Stimulated activated CD8-positive, alpha-beta memory T cell treated with anti-CD3 and anti-CD28 coated beads, Interleukin-7, amount 100 ng/mL, for 24 hours (primary cell): ENCODE results near the gene KIRREL2.
A peak's percentile ranks its signal among the peaks of the same experiment; 100 is the strongest.
"Not testable (repeated sequence)": the region's sequence is repeated elsewhere in the genome, so short reads cannot be mapped to it uniquely, and the experiment has no call there.

Source experiments
- DNase-seq: peaks from one replicate; pipeline ENCODE4 v3.0.0-alpha.2; 2020; ENCODE audit warnings: low read depth

The KIRREL2 gene

GRCh38 chr19:35870124-35870736, 13.5 kb downstream of the KIRREL2 start:
- DNase-seq, result not testable (repeated sequence)

GRCh38 chr19:35870798-35871197, 14.1 kb downstream of the KIRREL2 start:
- DNase-seq, result no peak

- no peak for DNase-seq
Measured at GRCh38 chr19:35871611-35872010, 14.9 kb downstream of the KIRREL2 start.

GRCh38 chr19:35872180-35872579, 15.5 kb downstream of the KIRREL2 start:
- DNase-seq, result no peak

GRCh38 chr19:35874392-35874930, 17.8 kb downstream of the KIRREL2 start:
- no peak for DNase-seq

- no peak for DNase-seq
Measured at GRCh38 chr19:35879068-35879467, 22.4 kb downstream of the KIRREL2 start.

GRCh38 chr19:35879770-35880317, 23.1 kb downstream of the KIRREL2 start:
- DNase-seq, result peak; percentile 68

- no peak for DNase-seq
Measured at GRCh38 chr19:35882114-35882832, 25.6 kb downstream of the KIRREL2 start.

- no peak for DNase-seq
Measured at GRCh38 chr19:35883882-35884281, 27.2 kb downstream of the KIRREL2 start.

- DNase-seq, result no peak
Measured at GRCh38 chr19:35885225-35885738, 28.6 kb downstream of the KIRREL2 start.

- no peak for DNase-seq
Measured at GRCh38 chr19:35885904-35886303, 29.2 kb downstream of the KIRREL2 start.

GRCh38 chr19:35887197-35887596, 30.5 kb downstream of the KIRREL2 start:
- no peak for DNase-seq

GRCh38 chr19:35888398-35888797, 31.7 kb downstream of the KIRREL2 start:
- no peak for DNase-seq

GRCh38 chr19:35889370-35890112, 32.8 kb downstream of the KIRREL2 start:
- DNase-seq, result no peak

- no peak for DNase-seq
Measured at GRCh38 chr19:35890113-35890650, 33.5 kb downstream of the KIRREL2 start.

GRCh38 chr19:35891819-35892218, 35.1 kb downstream of the KIRREL2 start:
- not testable (repeated sequence) for DNase-seq

- no peak for DNase-seq
Measured at GRCh38 chr19:35894342-35894741, 37.6 kb downstream of the KIRREL2 start.

- no peak for DNase-seq
Measured at GRCh38 chr19:35895911-35896642, 39.4 kb downstream of the KIRREL2 start.

GRCh38 chr19:35896643-35897040, 39.9 kb downstream of the KIRREL2 start:
- no peak for DNase-seq

- no peak for DNase-seq
Measured at GRCh38 chr19:35897706-35898451, 41.2 kb downstream of the KIRREL2 start.

- DNase-seq, result no peak
Measured at GRCh38 chr19:35898499-35898809, 41.7 kb downstream of the KIRREL2 start.
